ENCODE measurements around the gene PCDH11X. TPM values are rescaled to one million over a fixed set of nuclear protein-coding genes. Genes with fewer than 3 reads are reported as not detected.

Gene PCDH11X
- polyA plus RNA-seq, 1 experiment: 0.01 TPM

Small RNA genes lying within 50 kb of the gene (small RNA-seq; reads per million reads assigned to genes)
- gene RNU2-26P (ENCODE audit: insufficient read length, low read depth): not detected
